GM12872 (cell line): ENCODE data around the gene OST4.
A peak's percentile ranks its signal among the peaks of the same experiment; 100 is the strongest.

Experiments
- CTCF ChIP-seq: IDR thresholded peaks from 3 replicates; pipeline ENCODE4 v1.5.1; 2011; ENCODE audit warnings: low read depth, mild to moderate bottlenecking, low read length, moderate library complexity; ENCODE audit not compliant: insufficient read depth

OST4 gene

GRCh38 chr2:27087823-27088410, 16.5 kb upstream of the OST4 start:
- TF ChIP-seq CTCF = no peak

GRCh38 chr2:27086724-27087593, 15.5 kb upstream of the OST4 start, which contains the start of gene KHK:
KHK (plus strand) TSS chr2:27086772; CDS start chr2:27087260, 488 bp downstream.
- 0 out of 3 replicates have a peak, but pooled peaks have one; percentile 3 for TF ChIP-seq CTCF

GRCh38 chr2:27086090-27086723, 14.8 kb upstream of the OST4 start:
- peak; percentile 79 for TF ChIP-seq CTCF

- TF ChIP-seq CTCF = peak; percentile 46
Measured at GRCh38 chr2:27085673-27086089, 14.2 kb upstream of the OST4 start.

- TF ChIP-seq CTCF = no peak
Measured at GRCh38 chr2:27085062-27085672, 13.7 kb upstream of the OST4 start.

- no peak for TF ChIP-seq CTCF
Measured at GRCh38 chr2:27084297-27085061, 13.0 kb upstream of the OST4 start.
